Caco-2 (cell line): ENCODE data around the gene IQSEC2. TPM values are rescaled to one million over a fixed set of nuclear protein-coding genes. Genes with fewer than 3 reads are reported as not detected.

Source experiments
- BruUV-seq: library from RNA; stranded (reverse); fragments of 400-500 nt; replicated peaks from 2 replicates; lab custom pipeline; 2021; lab: Mats Ljungman, UMichigan
- CTCF ChIA-PET: fragments of 300-600 bp; sonication (Branson Sonifier 250); formaldehyde crosslinking; loops from one replicate; lab custom pipeline; 2022; ENCODE audit warnings: antibody characterized with exemption; lab: Charles Lee
- POLR2A ChIA-PET: fragments of 300-600 bp; sonication (Branson Sonifier 250); formaldehyde crosslinking; loops from one replicate; lab custom pipeline; 2022; ENCODE audit warnings: antibody characterized with exemption; lab: Charles Lee
- DNase-seq, 2 experiments: peaks; one replicate each; pipeline versions ENCODE4 v3.0.0 to v3.0.0-alpha.2; 2020 to 2022
- H3K27me3 ChIP-seq: replicated peaks from 2 replicates; pipeline ENCODE4 v1.6.0; 2011; ENCODE audit warnings: low read length; ENCODE audit not compliant: control insufficient read depth, insufficient read depth
- H3K36me3 ChIP-seq: 2 replicates; pipeline ENCODE4 v1.5.1; 2011; ENCODE audit warnings: low read length; ENCODE audit not compliant: control insufficient read depth, insufficient read depth
- H3K4me1 ChIP-seq: fragments of 250-450 bp; sonication (Bioruptor Pico); 2 replicates; pipeline ENCODE4 v1.5.1; 2020; ENCODE audit warnings: mild to moderate bottlenecking
- H3K4me3 ChIP-seq: 2 replicates; pipeline ENCODE4 v1.5.1; 2011; ENCODE audit warnings: low read depth, mild to moderate bottlenecking, control low read depth, low read length
- H3K9me3 ChIP-seq: fragments of 250-450 bp; sonication (Bioruptor Pico); 2 replicates; pipeline ENCODE4 v1.5.1; 2020; ENCODE audit warnings: mild to moderate bottlenecking, moderate library complexity
- H3K27ac Mint-ChIP-seq: one replicate; pipeline ENCODE4 v1.8.0; 2022; ENCODE audit warnings: mixed read lengths; ENCODE audit not compliant: unreplicated experiment
- H3K27me3 Mint-ChIP-seq: one replicate; pipeline ENCODE4 v1.8.0; 2022; ENCODE audit warnings: mixed read lengths; ENCODE audit not compliant: insufficient read depth, unreplicated experiment
- H3K36me3 Mint-ChIP-seq: one replicate; pipeline ENCODE4 v1.8.0; 2022; ENCODE audit warnings: mild to moderate bottlenecking, mixed read lengths; ENCODE audit not compliant: insufficient read depth, unreplicated experiment
- H3K4me1 Mint-ChIP-seq: one replicate; pipeline ENCODE4 v1.8.0; 2022; ENCODE audit warnings: low read depth, mixed read lengths; ENCODE audit not compliant: unreplicated experiment
- H3K4me3 Mint-ChIP-seq: one replicate; pipeline ENCODE4 v1.8.0; 2022; ENCODE audit warnings: mild to moderate bottlenecking, moderate library complexity, mixed read lengths; ENCODE audit not compliant: unreplicated experiment
- H3K9me3 Mint-ChIP-seq: one replicate; pipeline ENCODE4 v1.8.0; 2022; ENCODE audit warnings: mixed read lengths; ENCODE audit not compliant: unreplicated experiment
- intact Hi-C: fragments of 100-400 bp; cut with micrococcal nuclease; formaldehyde crosslinking; loops from one replicate; pipeline ENCODE4 v1.10.0; 2022; ENCODE audit not compliant: unreplicated experiment
- total RNA-seq: library from RNA; stranded (reverse); gene quantifications from 2 replicates; pipeline ENCODE4 v1.2.3, GENCODE V29; 2022
- TF ChIP-seq, protein P1 (sequence below), 2 experiments: fragments of 200-600 bp in 1 of 2; IDR thresholded peaks; 1 replicate in 1 of 2; 2 replicates in 1 of 2; pipeline versions ENCODE4 v1.5.1 to v1.8.0; 2011 to 2022; ENCODE audit warnings: antibody characterized with exemption in 1 of 2, control low read depth in 1 of 2, inconsistent platforms in 1 of 2, low read depth in 1 of 2, low read length in 1 of 2, mild to moderate bottlenecking in 1 of 2, moderate library complexity in 1 of 2; ENCODE audit not compliant: insufficient read depth in 1 of 2, severe bottlenecking in 1 of 2, unreplicated experiment in 1 of 2

Gene IQSEC2
- total RNA-seq, 1 experiment from 2014 or later: 1.8 TPM

DNA sequence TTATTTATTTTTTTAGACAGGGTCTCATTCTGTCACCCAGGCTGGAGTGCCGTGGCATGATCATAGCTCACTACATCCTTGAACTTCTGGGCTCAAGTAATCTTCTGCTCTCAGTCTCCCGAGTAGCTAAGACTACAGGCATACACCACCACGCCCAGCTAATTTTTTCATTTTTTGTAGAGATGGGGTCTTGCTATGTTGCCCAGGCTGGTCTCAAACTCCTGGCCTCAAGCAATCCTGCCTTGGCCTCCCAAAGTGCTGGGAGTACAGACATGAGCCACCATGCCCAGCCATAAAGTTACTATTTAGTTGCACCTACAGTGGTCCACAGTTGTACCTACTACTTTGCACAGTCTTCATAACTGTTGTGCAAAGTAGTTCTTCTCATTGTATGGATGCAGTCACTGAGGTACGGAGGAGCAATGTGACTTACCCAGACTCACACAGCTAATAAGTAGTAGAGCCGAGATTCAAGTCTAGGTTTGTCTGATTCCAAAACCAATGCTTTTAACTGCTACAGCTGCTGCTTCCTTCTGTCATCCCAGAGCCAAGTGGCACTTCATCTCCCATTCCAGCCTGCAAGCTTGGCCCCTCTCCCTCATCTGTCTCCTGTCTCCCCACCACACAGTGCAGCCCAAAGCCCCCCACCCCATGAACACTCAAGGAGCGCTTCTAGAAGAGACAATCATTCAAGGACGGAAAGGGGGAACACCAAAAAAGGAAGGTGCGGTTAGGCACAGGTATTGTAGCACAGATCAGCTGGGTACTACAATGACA lies 24.0 kb upstream of the IQSEC2 start:
- Histone ChIP-seq H3K9me3 (no peaks in the 10 kb centered on the region), H3K36me3 (no peaks in the 10 kb centered on the region), H3K4me3 (no peak overlapping the region), H3K4me1 (no peaks in the 10 kb centered on the region), H3K27me3 (no peaks in the 10 kb centered on the region)
- CTCF ChIA-PET: no interaction called here
- no peak for DNase-seq
- Mint-ChIP-seq H3K4me1 (no peaks in the 10 kb centered on the region), H3K27ac (no peak overlapping the region), H3K36me3 (no peaks in the 10 kb centered on the region), H3K4me3 (no peak overlapping the region), H3K9me3 (no peaks in the 10 kb centered on the region), H3K27me3 (peaks cover 3% of the 10 kb centered on the region)
- TF ChIP-seq, protein P1, sequence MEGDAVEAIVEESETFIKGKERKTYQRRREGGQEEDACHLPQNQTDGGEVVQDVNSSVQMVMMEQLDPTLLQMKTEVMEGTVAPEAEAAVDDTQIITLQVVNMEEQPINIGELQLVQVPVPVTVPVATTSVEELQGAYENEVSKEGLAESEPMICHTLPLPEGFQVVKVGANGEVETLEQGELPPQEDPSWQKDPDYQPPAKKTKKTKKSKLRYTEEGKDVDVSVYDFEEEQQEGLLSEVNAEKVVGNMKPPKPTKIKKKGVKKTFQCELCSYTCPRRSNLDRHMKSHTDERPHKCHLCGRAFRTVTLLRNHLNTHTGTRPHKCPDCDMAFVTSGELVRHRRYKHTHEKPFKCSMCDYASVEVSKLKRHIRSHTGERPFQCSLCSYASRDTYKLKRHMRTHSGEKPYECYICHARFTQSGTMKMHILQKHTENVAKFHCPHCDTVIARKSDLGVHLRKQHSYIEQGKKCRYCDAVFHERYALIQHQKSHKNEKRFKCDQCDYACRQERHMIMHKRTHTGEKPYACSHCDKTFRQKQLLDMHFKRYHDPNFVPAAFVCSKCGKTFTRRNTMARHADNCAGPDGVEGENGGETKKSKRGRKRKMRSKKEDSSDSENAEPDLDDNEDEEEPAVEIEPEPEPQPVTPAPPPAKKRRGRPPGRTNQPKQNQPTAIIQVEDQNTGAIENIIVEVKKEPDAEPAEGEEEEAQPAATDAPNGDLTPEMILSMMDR (IDR thresholded peaks at IDR 0.05; ENCODE audit: insufficient read depth in 1 of 2, low read depth in 1 of 2, low read length in 1 of 2, severe bottlenecking in 1 of 2, unreplicated experiment in 1 of 2): no peak
- POLR2A ChIA-PET: no interaction called here
- BruUV-seq: no TSS peak
- intact Hi-C loops: no loop called here

DNA sequence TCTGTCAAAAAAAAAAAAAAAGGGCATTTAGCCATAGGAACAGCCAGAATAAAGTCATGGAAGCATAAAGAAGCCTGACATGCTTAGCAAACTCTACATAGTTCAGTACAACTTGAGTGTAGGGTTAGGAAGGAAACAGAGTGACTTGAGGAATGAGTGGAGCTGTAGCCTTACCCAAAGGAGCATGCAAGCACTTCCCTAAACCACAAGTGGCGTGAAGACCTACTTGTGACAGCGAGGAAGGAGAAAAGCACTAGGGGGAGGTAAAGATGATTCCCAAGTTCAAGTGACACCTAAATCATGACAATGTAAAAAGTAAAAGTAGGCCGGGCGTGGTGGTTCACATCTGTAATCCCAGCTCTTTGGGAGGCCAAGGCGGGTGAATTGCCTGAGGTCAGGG lies 21.8 kb upstream of the IQSEC2 start:
- H3K36me3 Mint-ChIP-seq: no peaks in the 10 kb centered on the region
- intact Hi-C loops: no loop called here
- POLR2A ChIA-PET: no interaction called here
- Histone ChIP-seq H3K9me3 (no peaks in the 10 kb centered on the region), H3K36me3 (no peaks in the 10 kb centered on the region), H3K27me3 (no peaks in the 10 kb centered on the region), H3K4me1 (no peaks in the 10 kb centered on the region), H3K4me3 (no peak overlapping the region)
- no peaks in the 10 kb centered on the region for H3K9me3 Mint-ChIP-seq
- H3K27me3 Mint-ChIP-seq: peaks cover 3% of the 10 kb centered on the region
- no peaks in the 10 kb centered on the region for H3K4me1 Mint-ChIP-seq
- no peak overlapping the region for H3K27ac Mint-ChIP-seq
- BruUV-seq: no TSS peak
- no peak overlapping the region for H3K4me3 Mint-ChIP-seq
- CTCF ChIA-PET: no interaction called here
- DNase-seq: no peak
- TF ChIP-seq, protein P1 (IDR thresholded peaks at IDR 0.05; ENCODE audit: insufficient read depth in 1 of 2, low read depth in 1 of 2, low read length in 1 of 2, severe bottlenecking in 1 of 2, unreplicated experiment in 1 of 2): no peak

- Mint-ChIP-seq H3K27ac (no peak overlapping the region), H3K4me1 (no peaks in the 10 kb centered on the region), H3K4me3 (no peak overlapping the region), H3K9me3 (no peaks in the 10 kb centered on the region), H3K36me3 (no peaks in the 10 kb centered on the region), H3K27me3 (peaks cover 3% of the 10 kb centered on the region)
- CTCF ChIA-PET: no interaction called here
- H3K9me3 ChIP-seq: no peaks in the 10 kb centered on the region
- intact Hi-C loops: no loop called here
- H3K4me3 ChIP-seq: no peak overlapping the region
- no peaks in the 10 kb centered on the region for H3K36me3 ChIP-seq
- TF ChIP-seq, protein P1 (IDR thresholded peaks at IDR 0.05; ENCODE audit: insufficient read depth in 1 of 2, low read depth in 1 of 2, low read length in 1 of 2, severe bottlenecking in 1 of 2, unreplicated experiment in 1 of 2): no peak
- BruUV-seq: no TSS peak
- POLR2A ChIA-PET: no interaction called here
- no peak for DNase-seq
- H3K4me1 ChIP-seq: no peaks in the 10 kb centered on the region
- no peaks in the 10 kb centered on the region for H3K27me3 ChIP-seq
Measured at GRCh38 chrX:53300157-53300556, 18.8 kb upstream of the IQSEC2 start.
